ENCODE data around the gene MYH10.

MYH10 gene

GRCh38 chr17:8481703-8482102 lies 148.8 kb downstream of the MYH10 start:
- H3K4me3 ChIP-seq (ENCODE audit: low read depth, low read length), result no peak overlapping the region
- no peak for TF ChIP-seq CTCF (IDR thresholded peaks at IDR 0.05; ENCODE audit: low read depth, low read length)

- TF ChIP-seq CTCF (IDR thresholded peaks at IDR 0.05; ENCODE audit: low read depth, low read length), result no peak
- no peak overlapping the region for H3K4me3 ChIP-seq (ENCODE audit: low read depth, low read length)
Measured at GRCh38 chr17:8481089-8481488, 149.4 kb downstream of the MYH10 start.

GRCh38 chr17:8480011-8480976 lies 150.2 kb downstream of the MYH10 start:
- TF ChIP-seq CTCF (IDR thresholded peaks at IDR 0.05; ENCODE audit: low read depth, low read length), result no peak

GRCh38 chr17:8479431-8479947 lies 151.0 kb downstream of the MYH10 start:
- TF ChIP-seq CTCF (IDR thresholded peaks at IDR 0.05; ENCODE audit: low read depth, low read length), result no peak
- H3K4me3 ChIP-seq (ENCODE audit: low read depth, low read length), result no peak overlapping the region

More at GRCh38 chr17:8480011-8480976, 150.2 kb downstream of the MYH10 start:
- H3K4me3 ChIP-seq (ENCODE audit: low read depth, low read length), result no peak overlapping the region

- TF ChIP-seq CTCF (IDR thresholded peaks at IDR 0.05; ENCODE audit: low read depth, low read length), result no peak
- H3K4me3 ChIP-seq (ENCODE audit: low read depth, low read length), result no peak overlapping the region
Measured at GRCh38 chr17:8477715-8478441, 152.6 kb downstream of the MYH10 start.

GRCh38 chr17:8477171-8477570 lies 153.4 kb downstream of the MYH10 start:
- no peak for TF ChIP-seq CTCF (IDR thresholded peaks at IDR 0.05; ENCODE audit: low read depth, low read length)
- H3K4me3 ChIP-seq (ENCODE audit: low read depth, low read length), result no peak overlapping the region
